ENCODE results near the gene PPP2R2B.

The PPP2R2B gene

DNA sequence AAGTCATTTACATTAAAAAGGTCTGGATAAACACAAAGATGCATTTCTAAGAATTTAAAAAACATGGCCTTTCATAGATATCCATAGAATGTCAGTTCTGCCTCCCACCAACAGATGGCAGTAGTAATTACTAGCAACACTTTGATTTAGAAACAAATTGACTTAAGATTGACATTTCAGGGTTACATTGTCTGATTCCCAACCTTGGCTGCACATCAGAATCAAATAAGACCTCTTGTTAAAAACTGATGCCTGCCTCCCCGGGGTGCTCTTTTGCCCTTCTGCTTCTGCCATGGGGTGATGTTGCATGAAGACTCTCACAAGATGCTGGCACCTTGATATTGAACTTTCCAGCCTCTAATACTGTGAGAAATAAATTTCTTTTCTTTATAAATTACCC is 216.3 kb downstream of the PPP2R2B start:
- Histone ChIP-seq H3K4me2 (ENCODE audit: low read depth, low read length) (no peak overlapping the region), H3K79me2 (ENCODE audit: low read length) (no peaks in the 10 kb centered on the region), H3K9me3 (replicated peaks; ENCODE audit: insufficient read depth, low read length) (no peaks in the 10 kb centered on the region), H3K4me3 (ENCODE audit: low read length) (no peak overlapping the region), H3K9ac (ENCODE audit: low read length) (no peak overlapping the region), H3K27ac (ENCODE audit: low read length) (no peak overlapping the region), H3K4me1 (ENCODE audit: low read length) (no peaks in the 10 kb centered on the region), H3F3A (ENCODE audit: insufficient read depth, low read length) (no peaks in the 10 kb centered on the region), H3K27me3 (replicated peaks; ENCODE audit: insufficient read depth, low read length) (no peaks in the 10 kb centered on the region), H2AFZ (ENCODE audit: low read length) (no peak overlapping the region), H4K20me1 (ENCODE audit: insufficient read depth, low read length) (no peaks in the 10 kb centered on the region), H3K9me2 (replicated peaks; ENCODE audit: insufficient read depth, low read length) (no peaks in the 10 kb centered on the region), H3K36me3 (replicated peaks; ENCODE audit: insufficient read depth, low read length) (no peaks in the 10 kb centered on the region)
- TF ChIP-seq, protein P1, sequence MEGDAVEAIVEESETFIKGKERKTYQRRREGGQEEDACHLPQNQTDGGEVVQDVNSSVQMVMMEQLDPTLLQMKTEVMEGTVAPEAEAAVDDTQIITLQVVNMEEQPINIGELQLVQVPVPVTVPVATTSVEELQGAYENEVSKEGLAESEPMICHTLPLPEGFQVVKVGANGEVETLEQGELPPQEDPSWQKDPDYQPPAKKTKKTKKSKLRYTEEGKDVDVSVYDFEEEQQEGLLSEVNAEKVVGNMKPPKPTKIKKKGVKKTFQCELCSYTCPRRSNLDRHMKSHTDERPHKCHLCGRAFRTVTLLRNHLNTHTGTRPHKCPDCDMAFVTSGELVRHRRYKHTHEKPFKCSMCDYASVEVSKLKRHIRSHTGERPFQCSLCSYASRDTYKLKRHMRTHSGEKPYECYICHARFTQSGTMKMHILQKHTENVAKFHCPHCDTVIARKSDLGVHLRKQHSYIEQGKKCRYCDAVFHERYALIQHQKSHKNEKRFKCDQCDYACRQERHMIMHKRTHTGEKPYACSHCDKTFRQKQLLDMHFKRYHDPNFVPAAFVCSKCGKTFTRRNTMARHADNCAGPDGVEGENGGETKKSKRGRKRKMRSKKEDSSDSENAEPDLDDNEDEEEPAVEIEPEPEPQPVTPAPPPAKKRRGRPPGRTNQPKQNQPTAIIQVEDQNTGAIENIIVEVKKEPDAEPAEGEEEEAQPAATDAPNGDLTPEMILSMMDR (IDR thresholded peaks at IDR 0.05; ENCODE audit: low read length): peak; percentile 83
- TF ChIP-seq EZH2phosphoT487 (IDR thresholded peaks at IDR 0.05; ENCODE audit: low read length): no peak
- peak; percentile 48 for DNase-seq

DNA sequence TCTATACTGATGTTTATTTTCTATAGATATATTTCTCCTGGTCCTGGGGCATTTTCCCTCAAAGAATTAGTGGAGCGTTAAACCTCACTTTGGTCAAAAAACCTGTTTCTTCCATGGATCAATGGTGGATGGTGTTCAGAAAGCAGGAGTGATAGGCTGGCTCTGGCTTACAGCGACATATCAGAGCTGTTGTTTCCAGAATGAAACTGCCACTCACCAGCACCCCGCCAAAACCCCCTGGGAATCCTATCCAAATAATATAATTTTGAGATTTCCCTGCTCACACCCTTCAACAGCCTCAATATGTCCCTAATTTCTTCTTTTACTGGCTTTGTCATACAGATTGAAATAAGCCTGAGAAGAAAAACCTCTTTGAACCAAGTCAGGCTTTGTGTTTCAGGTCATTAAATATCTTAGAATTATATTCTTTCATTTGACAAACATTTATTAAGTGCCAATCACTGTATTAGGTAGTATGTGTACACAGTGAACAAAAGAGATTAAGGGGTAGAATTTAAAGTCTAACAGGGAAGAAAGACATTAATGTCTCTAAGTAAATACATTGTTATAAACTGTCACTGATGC is 218.1 kb downstream of the PPP2R2B start:
- no peaks in the 10 kb centered on the region for H3K9me2 ChIP-seq (replicated peaks; ENCODE audit: insufficient read depth, low read length)
- no peak for TF ChIP-seq EZH2phosphoT487 (IDR thresholded peaks at IDR 0.05; ENCODE audit: low read length)
- TF ChIP-seq EZH2 (optimal IDR thresholded peaks at IDR 0.05; ENCODE audit: low read depth, low read length): no peak
- TF ChIP-seq, protein P1 (IDR thresholded peaks at IDR 0.05; ENCODE audit: low read length): no peak
- no peak for DNase-seq
- no peak overlapping the region for H2AFZ ChIP-seq (ENCODE audit: low read length)
- H3K27ac ChIP-seq (ENCODE audit: low read length): no peak overlapping the region
- no peak overlapping the region for H3K9ac ChIP-seq (ENCODE audit: low read length)
- no peaks in the 10 kb centered on the region for H3K36me3 ChIP-seq (replicated peaks; ENCODE audit: insufficient read depth, low read length)
- H3K9me3 ChIP-seq (replicated peaks; ENCODE audit: insufficient read depth, low read length): no peaks in the 10 kb centered on the region
- no peaks in the 10 kb centered on the region for H3F3A ChIP-seq (ENCODE audit: insufficient read depth, low read length)
- no peak overlapping the region for H3K4me3 ChIP-seq (ENCODE audit: low read length)
- H3K79me2 ChIP-seq (ENCODE audit: low read length): no peaks in the 10 kb centered on the region
- H3K4me1 ChIP-seq (ENCODE audit: low read length): no peaks in the 10 kb centered on the region
- H4K20me1 ChIP-seq (ENCODE audit: insufficient read depth, low read length): no peaks in the 10 kb centered on the region
- no peaks in the 10 kb centered on the region for H3K27me3 ChIP-seq (replicated peaks; ENCODE audit: insufficient read depth, low read length)
- no peak overlapping the region for H3K4me2 ChIP-seq (ENCODE audit: low read depth, low read length)

DNA sequence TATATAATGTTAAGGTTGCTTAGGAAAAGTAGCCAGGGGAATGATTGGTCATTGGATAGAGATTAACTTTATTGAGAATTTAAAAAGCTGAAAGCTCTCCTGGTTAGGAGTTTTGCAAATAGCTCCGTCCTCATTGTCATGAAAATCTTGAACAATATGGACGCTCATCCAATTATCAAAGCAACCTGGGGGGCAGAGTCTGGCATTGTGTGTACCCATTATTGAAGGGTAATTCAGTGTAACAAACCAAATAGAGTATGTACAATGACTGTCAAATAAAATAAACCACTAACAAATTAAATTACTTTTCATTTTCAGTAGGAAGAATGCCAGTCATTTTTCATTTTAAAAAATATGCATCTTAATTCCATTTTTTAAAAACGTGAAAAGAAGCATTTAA is 218.6 kb downstream of the PPP2R2B start:
- Histone ChIP-seq H3K36me3 (replicated peaks; ENCODE audit: insufficient read depth, low read length) (no peaks in the 10 kb centered on the region), H3K4me1 (ENCODE audit: low read length) (no peaks in the 10 kb centered on the region), H3K27ac (ENCODE audit: low read length) (no peak overlapping the region), H3K79me2 (ENCODE audit: low read length) (no peaks in the 10 kb centered on the region), H4K20me1 (ENCODE audit: insufficient read depth, low read length) (no peaks in the 10 kb centered on the region), H3K9me3 (replicated peaks; ENCODE audit: insufficient read depth, low read length) (no peaks in the 10 kb centered on the region), H3K27me3 (replicated peaks; ENCODE audit: insufficient read depth, low read length) (no peaks in the 10 kb centered on the region), H3K4me2 (ENCODE audit: low read depth, low read length) (no peak overlapping the region), H2AFZ (ENCODE audit: low read length) (no peak overlapping the region), H3K4me3 (ENCODE audit: low read length) (no peak overlapping the region), H3K9ac (ENCODE audit: low read length) (no peak overlapping the region), H3K9me2 (replicated peaks; ENCODE audit: insufficient read depth, low read length) (no peaks in the 10 kb centered on the region), H3F3A (ENCODE audit: insufficient read depth, low read length) (no peaks in the 10 kb centered on the region)
- DNase-seq: no peak
- TF ChIP-seq EZH2phosphoT487 (IDR thresholded peaks at IDR 0.05; ENCODE audit: low read length): no peak
- TF ChIP-seq, protein P1 (IDR thresholded peaks at IDR 0.05; ENCODE audit: low read length): no peak
- TF ChIP-seq EZH2 (optimal IDR thresholded peaks at IDR 0.05; ENCODE audit: low read depth, low read length): no peak
